Measurements from ENCODE around the gene SLC27A3. TPM values are rescaled to one million over a fixed set of nuclear protein-coding genes. Genes with fewer than 3 reads are reported as not detected.
A peak's percentile ranks its signal among the peaks of the same experiment; 100 is the strongest.

Gene SLC27A3
- total RNA-seq, 2 donors from 2014 or later, result 60.6 to 64.5 TPM

DNA sequence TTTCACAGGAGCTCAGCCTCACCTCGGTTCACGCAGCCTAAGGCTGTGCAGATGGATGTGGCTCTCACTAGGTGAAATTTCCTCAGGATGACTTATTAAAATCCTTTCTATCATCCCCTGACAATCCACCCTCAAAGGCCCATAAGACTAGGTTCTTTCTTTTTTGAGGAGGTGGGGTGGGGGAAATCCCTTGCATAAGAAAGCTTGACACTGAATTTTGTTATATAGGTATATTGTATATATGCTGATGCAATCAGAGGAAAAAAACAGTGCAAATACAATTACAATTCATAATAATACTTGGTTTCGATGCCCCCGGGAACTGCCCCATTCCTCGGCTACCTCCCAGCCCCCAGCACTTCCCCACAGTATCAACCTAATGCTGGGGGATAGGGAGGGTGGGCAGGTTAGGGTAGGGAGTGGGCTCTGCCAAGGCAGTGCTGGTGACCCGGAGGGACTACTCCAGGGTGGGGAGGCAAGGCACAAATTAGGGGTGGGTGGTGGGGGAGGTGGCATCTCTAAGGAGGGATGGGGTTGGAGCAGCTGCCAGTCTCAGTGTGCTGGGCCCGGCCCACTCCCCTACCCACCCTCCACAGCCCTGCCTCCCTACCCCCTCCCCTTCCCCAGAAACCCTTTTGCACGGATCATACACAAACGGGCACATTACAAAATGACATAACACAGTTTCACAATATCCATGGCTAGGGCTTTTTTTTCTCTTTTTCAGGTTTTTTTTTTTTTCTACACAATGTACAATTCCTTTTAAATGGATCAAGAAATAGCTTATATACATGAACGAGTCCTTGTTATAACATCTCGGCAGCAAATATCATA is 30.9 kb downstream of the SLC27A3 start:
- no peaks in the 10 kb centered on the region for H3K27me3 ChIP-seq (ENCODE audit: control insufficient read depth, insufficient read depth, low read length, poor library complexity, severe bottlenecking)
- no peak overlapping the region for H3K9ac ChIP-seq (ENCODE audit: extremely low read depth, low read length, poor library complexity, severe bottlenecking)
- H3K9me3 ChIP-seq (ENCODE audit: control insufficient read depth, low read length), result no peaks in the 10 kb centered on the region
- H3K27me3 Mint-ChIP-seq (ENCODE audit: insufficient read depth), result no peaks in the 10 kb centered on the region
- H3K4me1 Mint-ChIP-seq, result no peaks in the 10 kb centered on the region
- no peak for DNase-seq
- H3K9me3 Mint-ChIP-seq, result no peaks in the 10 kb centered on the region
- H3K27ac ChIP-seq (ENCODE audit: low read depth, low read length), result peak overlapping the region; percentile 72
- TF ChIP-seq, protein P1, sequence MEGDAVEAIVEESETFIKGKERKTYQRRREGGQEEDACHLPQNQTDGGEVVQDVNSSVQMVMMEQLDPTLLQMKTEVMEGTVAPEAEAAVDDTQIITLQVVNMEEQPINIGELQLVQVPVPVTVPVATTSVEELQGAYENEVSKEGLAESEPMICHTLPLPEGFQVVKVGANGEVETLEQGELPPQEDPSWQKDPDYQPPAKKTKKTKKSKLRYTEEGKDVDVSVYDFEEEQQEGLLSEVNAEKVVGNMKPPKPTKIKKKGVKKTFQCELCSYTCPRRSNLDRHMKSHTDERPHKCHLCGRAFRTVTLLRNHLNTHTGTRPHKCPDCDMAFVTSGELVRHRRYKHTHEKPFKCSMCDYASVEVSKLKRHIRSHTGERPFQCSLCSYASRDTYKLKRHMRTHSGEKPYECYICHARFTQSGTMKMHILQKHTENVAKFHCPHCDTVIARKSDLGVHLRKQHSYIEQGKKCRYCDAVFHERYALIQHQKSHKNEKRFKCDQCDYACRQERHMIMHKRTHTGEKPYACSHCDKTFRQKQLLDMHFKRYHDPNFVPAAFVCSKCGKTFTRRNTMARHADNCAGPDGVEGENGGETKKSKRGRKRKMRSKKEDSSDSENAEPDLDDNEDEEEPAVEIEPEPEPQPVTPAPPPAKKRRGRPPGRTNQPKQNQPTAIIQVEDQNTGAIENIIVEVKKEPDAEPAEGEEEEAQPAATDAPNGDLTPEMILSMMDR (conservative IDR thresholded peaks at IDR 0.05), result no peak
- peaks cover 39% of the 10 kb centered on the region for H3K36me3 Mint-ChIP-seq (ENCODE audit: low read depth)
- WGBS, 2 experiments (ENCODE audit: insufficient coverage in 1 of 2, insufficient read length in 1 of 2), result 89 to 91% methylated on average over 4 to 11 of the region's 11 CpGs
- H3K4me1 ChIP-seq (ENCODE audit: control insufficient read depth, insufficient read depth, low read length), result no peaks in the 10 kb centered on the region
- no peak overlapping the region for H3K4me3 Mint-ChIP-seq
- H3K27ac Mint-ChIP-seq, result no peak overlapping the region
- H3K4me3 ChIP-seq (ENCODE audit: low read length), result no peak overlapping the region
- H3K36me3 ChIP-seq (ENCODE audit: control insufficient read depth, insufficient read depth, low read length), result peaks cover 52% of the 10 kb centered on the region

DNA sequence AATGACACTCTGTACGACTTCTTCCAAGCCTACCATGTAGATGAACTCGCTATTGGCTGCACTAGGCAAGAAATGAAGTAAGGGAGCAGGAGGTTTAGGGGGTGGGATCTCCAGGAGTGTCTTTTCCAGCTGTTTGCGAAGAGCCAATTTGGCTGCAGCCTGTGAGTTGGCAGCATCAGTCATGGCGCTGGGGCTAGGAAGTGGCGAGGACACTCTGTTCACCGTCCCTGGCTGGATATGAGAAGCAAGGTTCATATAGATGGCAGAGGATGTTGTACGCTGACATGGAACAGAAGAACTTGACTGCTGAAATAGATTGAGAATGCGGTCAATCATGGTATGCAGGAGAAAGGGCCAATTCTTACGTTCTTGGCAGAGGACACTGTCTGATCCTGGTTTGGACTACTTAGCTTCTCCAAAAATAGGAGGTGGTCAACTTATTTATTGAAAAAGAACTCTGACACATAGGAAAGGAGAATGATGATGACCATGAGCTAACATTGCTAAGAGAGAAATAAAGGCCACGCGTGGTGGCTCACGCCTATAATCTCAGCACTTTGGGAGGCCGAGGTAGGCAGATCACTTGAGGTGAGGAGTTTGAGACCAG is 41.2 kb downstream of the SLC27A3 start:
- H3K27ac ChIP-seq (ENCODE audit: low read depth, low read length), result no peak overlapping the region
- Mint-ChIP-seq H3K36me3 (ENCODE audit: low read depth) (peaks cover 64% of the 10 kb centered on the region), H3K27ac (no peak overlapping the region), H3K9me3 (no peaks in the 10 kb centered on the region), H3K4me3 (no peak overlapping the region), H3K4me1 (peaks cover 9% of the 10 kb centered on the region), H3K27me3 (ENCODE audit: insufficient read depth) (no peaks in the 10 kb centered on the region)
- DNase-seq, result peak; percentile 28
- peaks cover 72% of the 10 kb centered on the region for H3K36me3 ChIP-seq (ENCODE audit: control insufficient read depth, insufficient read depth, low read length)
- H3K4me1 ChIP-seq (ENCODE audit: control insufficient read depth, insufficient read depth, low read length), result no peaks in the 10 kb centered on the region
- H3K9me3 ChIP-seq (ENCODE audit: control insufficient read depth, low read length), result no peaks in the 10 kb centered on the region
- no peak overlapping the region for H3K9ac ChIP-seq (ENCODE audit: extremely low read depth, low read length, poor library complexity, severe bottlenecking)
- H3K4me3 ChIP-seq (ENCODE audit: low read length), result no peak overlapping the region
- TF ChIP-seq, protein P1 (conservative IDR thresholded peaks at IDR 0.05), result no peak
- WGBS, 2 experiments (ENCODE audit: insufficient coverage in 1 of 2, insufficient read length in 1 of 2), result 94 to 96% methylated on average over 12 to 13 of the region's 13 CpGs
- H3K27me3 ChIP-seq (ENCODE audit: control insufficient read depth, insufficient read depth, low read length, poor library complexity, severe bottlenecking), result no peaks in the 10 kb centered on the region

DNA sequence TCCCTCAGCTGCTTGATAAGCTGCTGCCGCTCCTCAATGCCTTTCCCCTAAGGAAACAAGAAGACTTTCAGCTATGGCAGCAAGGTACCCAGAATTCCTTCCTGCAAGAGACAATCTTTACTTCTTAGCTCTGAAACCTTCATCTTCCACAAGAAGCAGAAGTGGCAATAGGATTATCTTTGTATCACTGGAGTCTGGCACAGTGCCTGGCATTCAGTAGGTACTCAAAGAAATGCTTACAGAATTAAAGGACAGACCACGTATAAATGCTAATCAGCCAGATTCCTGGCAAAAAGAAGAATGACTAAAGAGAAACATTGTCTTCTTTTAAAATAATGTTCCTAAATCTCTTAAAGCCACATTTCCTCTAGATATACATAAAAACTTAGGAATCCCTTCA is 43.7 kb downstream of the SLC27A3 start:
- 97 to 100% methylated on average over 2 of the region's 2 CpGs for WGBS, 2 experiments (ENCODE audit: insufficient coverage in 1 of 2, insufficient read length in 1 of 2)

More for the DNA sequence above, 43.7 kb downstream of the SLC27A3 start:
- H3K27me3 Mint-ChIP-seq (ENCODE audit: insufficient read depth), result no peaks in the 10 kb centered on the region
- Histone ChIP-seq H3K4me3 (ENCODE audit: low read length) (no peak overlapping the region), H3K27me3 (ENCODE audit: control insufficient read depth, insufficient read depth, low read length, poor library complexity, severe bottlenecking) (no peaks in the 10 kb centered on the region), H3K36me3 (ENCODE audit: control insufficient read depth, insufficient read depth, low read length) (peaks cover 54% of the 10 kb centered on the region), H3K4me1 (ENCODE audit: control insufficient read depth, insufficient read depth, low read length) (no peaks in the 10 kb centered on the region), H3K27ac (ENCODE audit: low read depth, low read length) (no peak overlapping the region), H3K9ac (ENCODE audit: extremely low read depth, low read length, poor library complexity, severe bottlenecking) (no peak overlapping the region), H3K9me3 (ENCODE audit: control insufficient read depth, low read length) (no peaks in the 10 kb centered on the region)
- DNase-seq, result no peak
- H3K4me1 Mint-ChIP-seq, result peaks cover 9% of the 10 kb centered on the region
- H3K4me3 Mint-ChIP-seq, result no peak overlapping the region
- H3K9me3 Mint-ChIP-seq, result no peaks in the 10 kb centered on the region
- H3K27ac Mint-ChIP-seq, result no peak overlapping the region
- H3K36me3 Mint-ChIP-seq (ENCODE audit: low read depth), result peaks cover 52% of the 10 kb centered on the region
- TF ChIP-seq, protein P1 (conservative IDR thresholded peaks at IDR 0.05), result no peak
